Fibroblast of lung (primary cell): ENCODE measurements around the gene TRPM5. TPM values are rescaled to one million over a fixed set of nuclear protein-coding genes. Genes with fewer than 3 reads are reported as not detected.

ENCODE experiments used
- DNase-seq, 2 donors: peaks; one replicate each; pipeline versions ENCODE4 v3.0.0 to v3.0.0-alpha.2; 2010; ENCODE audit warnings: low read depth in 2 of 2
- H2AFZ ChIP-seq: 2 replicates; pipeline ENCODE4 v1.5.1; 2012; ENCODE audit warnings: low read length, control low read depth, inconsistent platforms
- H3K27ac ChIP-seq: 2 replicates; pipeline ENCODE4 v1.5.1; 2011; ENCODE audit warnings: low read length, control low read depth; ENCODE audit not compliant: insufficient read depth
- H3K27me3 ChIP-seq: 2 replicates; pipeline ENCODE4 v1.5.1; 2011; ENCODE audit warnings: mild to moderate bottlenecking, low read length; ENCODE audit not compliant: control insufficient read depth, insufficient read depth
- H3K36me3 ChIP-seq: 2 replicates; pipeline ENCODE4 v1.5.1; 2011; ENCODE audit warnings: low read length; ENCODE audit not compliant: control insufficient read depth, insufficient read depth
- H3K4me1 ChIP-seq: 2 replicates; pipeline ENCODE4 v1.5.1; 2011; ENCODE audit warnings: low read length; ENCODE audit not compliant: control insufficient read depth, insufficient read depth; ENCODE audit errors: extremely low read depth
- H3K4me2 ChIP-seq: 2 replicates; pipeline ENCODE4 v1.5.1; 2011; ENCODE audit warnings: low read length, control low read depth; ENCODE audit not compliant: insufficient read depth; ENCODE audit errors: extremely low read depth
- H3K4me3 ChIP-seq, 4 experiments: fragments of 200-600 bp in 1 of 4; sonication (generic) in 1 of 4; replicated peaks in 1 of 4; 2 replicates each; pipeline ENCODE4 v1.5.1; 2011 to 2016; ENCODE audit warnings: low read length in 4 of 4, low read depth in 3 of 4, mild to moderate bottlenecking in 3 of 4, control low read depth in 2 of 4, inconsistent platforms in 1 of 4, mixed read lengths in 1 of 4; ENCODE audit not compliant: insufficient read depth in 1 of 4; ENCODE audit errors: control extremely low read depth in 1 of 4
- H3K79me2 ChIP-seq: 2 replicates; pipeline ENCODE4 v1.5.1; 2012; ENCODE audit warnings: mild to moderate bottlenecking, low read length, inconsistent platforms; ENCODE audit not compliant: control insufficient read depth, insufficient read depth
- H3K9ac ChIP-seq: 2 replicates; pipeline ENCODE4 v1.5.1; 2011; ENCODE audit warnings: mild to moderate bottlenecking, low read length, control low read depth; ENCODE audit not compliant: insufficient read depth
- H3K9me3 ChIP-seq: 2 replicates; pipeline ENCODE4 v1.5.1; 2012; ENCODE audit warnings: low read depth, low read length; ENCODE audit not compliant: control insufficient read depth, insufficient read depth
- H4K20me1 ChIP-seq: 2 replicates; pipeline ENCODE4 v1.5.1; 2011; ENCODE audit warnings: low read length; ENCODE audit not compliant: control insufficient read depth, insufficient read depth; ENCODE audit errors: extremely low read depth
- EZH2 ChIP-seq: IDR thresholded peaks from 2 replicates; pipeline ENCODE4 v1.5.1; 2012; ENCODE audit warnings: low read length, control low read depth, mild to moderate bottlenecking; ENCODE audit errors: missing control alignments
- polyA plus RNA-seq, 2 donors: library from polyadenylated mRNA; depleted of rRNA in 1 of 2; stranded (reverse) in 1 of 2; unstranded in 1 of 2; fragments of >200 nt; gene quantifications; 2 replicates each; pipeline ENCODE4 v1.2.1, GENCODE V29; 2011 to 2012; ENCODE audit warnings: missing spikeins in 1 of 2
- total RNA-seq: library from RNA; depleted of rRNA; stranded (reverse); fragments of >200 nt; gene quantifications from 2 replicates; pipeline ENCODE4 v1.2.1, GENCODE V29; 2014
- TF ChIP-seq, protein P1 (sequence below), 2 donors: IDR thresholded peaks in 1 of 2; conservative IDR thresholded peaks in 1 of 2; 1 replicate in 1 of 2; 2 replicates in 1 of 2; pipeline ENCODE4 v1.5.1; 2011 to 2012; ENCODE audit warnings: low read length in 2 of 2, control low read depth in 1 of 2, inconsistent platforms in 1 of 2, low read depth in 1 of 2, mild to moderate bottlenecking in 1 of 2

Gene TRPM5
- total and polyA plus RNA-seq, 2 donors (not counting 1 experiment from before 2014, with no cell fraction given): not detected

- no peaks in the 10 kb centered on the region for H3K79me2 ChIP-seq
- no peak overlapping the region for H3K4me3 ChIP-seq
- H3K27ac ChIP-seq: no peak overlapping the region
- H2AFZ ChIP-seq: no peak overlapping the region
- no peak overlapping the region for H3K4me2 ChIP-seq
- no peak overlapping the region for H3K9ac ChIP-seq
- DNase-seq: no peak
- no peaks in the 10 kb centered on the region for H3K4me1 ChIP-seq
- no peak for TF ChIP-seq EZH2
- TF ChIP-seq, protein P1, sequence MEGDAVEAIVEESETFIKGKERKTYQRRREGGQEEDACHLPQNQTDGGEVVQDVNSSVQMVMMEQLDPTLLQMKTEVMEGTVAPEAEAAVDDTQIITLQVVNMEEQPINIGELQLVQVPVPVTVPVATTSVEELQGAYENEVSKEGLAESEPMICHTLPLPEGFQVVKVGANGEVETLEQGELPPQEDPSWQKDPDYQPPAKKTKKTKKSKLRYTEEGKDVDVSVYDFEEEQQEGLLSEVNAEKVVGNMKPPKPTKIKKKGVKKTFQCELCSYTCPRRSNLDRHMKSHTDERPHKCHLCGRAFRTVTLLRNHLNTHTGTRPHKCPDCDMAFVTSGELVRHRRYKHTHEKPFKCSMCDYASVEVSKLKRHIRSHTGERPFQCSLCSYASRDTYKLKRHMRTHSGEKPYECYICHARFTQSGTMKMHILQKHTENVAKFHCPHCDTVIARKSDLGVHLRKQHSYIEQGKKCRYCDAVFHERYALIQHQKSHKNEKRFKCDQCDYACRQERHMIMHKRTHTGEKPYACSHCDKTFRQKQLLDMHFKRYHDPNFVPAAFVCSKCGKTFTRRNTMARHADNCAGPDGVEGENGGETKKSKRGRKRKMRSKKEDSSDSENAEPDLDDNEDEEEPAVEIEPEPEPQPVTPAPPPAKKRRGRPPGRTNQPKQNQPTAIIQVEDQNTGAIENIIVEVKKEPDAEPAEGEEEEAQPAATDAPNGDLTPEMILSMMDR (conservative IDR thresholded peaks at IDR 0.05 in 1 of 2, IDR thresholded peaks at IDR 0.05 in 1 of 2; ENCODE audit: low read depth in 1 of 2, low read length in 2 of 2): no peak
- H4K20me1 ChIP-seq: no peaks in the 10 kb centered on the region
- H3K36me3 ChIP-seq: no peaks in the 10 kb centered on the region
- H3K27me3 ChIP-seq: no peaks in the 10 kb centered on the region
- H3K9me3 ChIP-seq: no peaks in the 10 kb centered on the region
These were observed 29.2 kb upstream of the TRPM5 start for GRCh38 chr11:2473361-2474058.

DNA sequence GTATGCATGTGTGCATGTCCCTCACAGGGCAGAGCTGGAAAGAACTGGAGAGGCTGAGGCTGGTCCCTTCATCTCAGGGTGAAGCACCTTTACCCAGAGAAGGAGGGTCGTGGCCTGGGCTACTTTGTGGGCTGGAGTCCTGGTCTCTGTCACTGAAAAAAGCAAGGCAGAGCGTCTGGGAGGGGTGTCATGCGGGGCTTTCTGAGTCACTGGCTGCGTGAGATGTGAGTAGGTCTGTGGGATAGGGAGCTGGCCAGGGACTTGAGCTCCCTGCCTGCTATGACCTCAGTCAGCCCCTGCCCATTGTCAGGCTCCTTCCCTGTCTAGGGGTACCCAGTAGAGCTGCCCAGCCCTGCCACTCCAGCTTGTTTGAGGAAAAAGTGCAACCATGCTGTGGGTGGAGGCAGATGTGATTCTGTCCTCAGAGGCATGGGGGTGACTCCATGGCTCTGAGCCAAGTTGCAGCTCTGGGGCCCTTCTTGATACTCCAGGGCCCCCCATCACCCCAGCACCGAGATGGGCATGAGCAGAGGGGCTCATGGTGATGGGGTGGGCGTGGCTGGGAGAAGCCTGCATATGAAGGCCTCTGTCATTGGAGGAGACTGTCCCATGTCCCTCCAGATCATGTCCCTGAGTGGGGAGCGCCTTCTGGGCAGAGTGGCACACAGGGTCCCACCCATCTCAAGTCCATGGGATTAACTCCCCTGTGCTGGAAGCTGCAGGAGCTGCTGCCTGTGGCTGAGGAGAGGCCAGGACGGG lies 28.3 kb upstream of the TRPM5 start:
- Histone ChIP-seq H3K27ac (no peak overlapping the region), H3K4me1 (no peaks in the 10 kb centered on the region), H3K4me3 (no peak overlapping the region), H3K4me2 (no peak overlapping the region), H2AFZ (no peak overlapping the region), H3K36me3 (no peaks in the 10 kb centered on the region), H3K9ac (no peak overlapping the region), H3K79me2 (no peaks in the 10 kb centered on the region), H3K27me3 (no peaks in the 10 kb centered on the region), H4K20me1 (no peaks in the 10 kb centered on the region), H3K9me3 (no peaks in the 10 kb centered on the region)
- DNase-seq: no peak
- TF ChIP-seq, protein P1 (conservative IDR thresholded peaks at IDR 0.05 in 1 of 2, IDR thresholded peaks at IDR 0.05 in 1 of 2; ENCODE audit: low read depth in 1 of 2, low read length in 2 of 2): no peak
- TF ChIP-seq EZH2: no peak

- no peaks in the 10 kb centered on the region for H4K20me1 ChIP-seq
- no peaks in the 10 kb centered on the region for H3K27me3 ChIP-seq
- no peak overlapping the region for H3K4me3 ChIP-seq
- H2AFZ ChIP-seq: no peak overlapping the region
- no peak overlapping the region for H3K9ac ChIP-seq
- TF ChIP-seq, protein P1 (conservative IDR thresholded peaks at IDR 0.05 in 1 of 2, IDR thresholded peaks at IDR 0.05 in 1 of 2; ENCODE audit: low read depth in 1 of 2, low read length in 2 of 2): no peak
- TF ChIP-seq EZH2: no peak
- H3K79me2 ChIP-seq: no peaks in the 10 kb centered on the region
- H3K4me1 ChIP-seq: no peaks in the 10 kb centered on the region
- DNase-seq: no peak
- H3K27ac ChIP-seq: no peak overlapping the region
- H3K4me2 ChIP-seq: no peak overlapping the region
- H3K36me3 ChIP-seq: no peaks in the 10 kb centered on the region
- no peaks in the 10 kb centered on the region for H3K9me3 ChIP-seq
These were observed 27.4 kb upstream of the TRPM5 start for GRCh38 chr11:2471804-2472096.
